ENCODE measurements around the gene NELFCD.
"Not testable (repeated sequence)": the region's sequence is repeated elsewhere in the genome, so short reads cannot be mapped to it uniquely, and the experiment has no call there.

The NELFCD gene

DNA sequence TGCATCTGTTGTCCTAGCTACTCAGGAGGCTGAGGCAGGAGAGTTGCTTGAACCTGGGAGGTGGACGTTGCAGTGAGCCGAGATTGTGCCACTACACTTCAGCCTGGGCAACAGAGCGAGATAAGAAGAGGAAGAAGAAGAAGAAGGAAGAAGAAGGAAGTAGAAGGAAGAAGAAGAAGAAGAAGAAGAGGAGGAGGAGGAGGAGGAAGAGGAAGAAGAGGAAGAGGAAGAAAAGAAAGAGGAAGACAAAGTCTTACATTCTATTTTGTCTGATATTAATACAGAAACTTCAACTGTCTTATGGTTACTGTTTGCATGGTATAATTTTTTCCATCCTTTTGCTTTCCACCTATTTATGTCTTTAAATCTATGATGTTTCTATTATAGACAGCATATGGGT is 7.2 kb upstream of the NELFCD start:
- DNase-seq: no peak

DNA sequence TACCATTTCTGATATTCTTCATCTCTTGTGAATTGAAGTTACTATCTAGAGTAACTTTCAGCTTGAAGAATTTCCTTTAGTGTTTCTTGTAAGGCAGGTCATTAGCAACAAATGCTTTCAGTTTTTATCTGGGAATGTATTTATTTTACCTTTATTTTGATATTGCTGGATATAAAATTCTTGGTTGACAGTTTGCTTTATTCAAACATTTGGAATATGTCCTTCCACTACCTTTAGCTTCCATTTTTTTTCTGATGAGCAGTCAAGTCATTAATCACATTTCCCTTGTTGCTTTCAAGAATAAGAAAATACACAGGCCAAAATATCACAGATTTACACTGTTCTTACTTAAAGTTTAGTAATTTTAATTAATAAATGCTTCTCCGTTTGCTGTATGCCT is 5.7 kb upstream of the NELFCD start:
- DNase-seq: no peak

- DNase-seq: no peak
Measured at GRCh38 chr20:58976061-58976730, 4.9 kb upstream of the NELFCD start.

- DNase-seq: no peak
Measured at GRCh38 chr20:58978351-58979190, 2.5 kb upstream of the NELFCD start.

GRCh38 chr20:58981628-58982364 is 740 bp downstream of the NELFCD start:
- DNase-seq: no peak

DNA sequence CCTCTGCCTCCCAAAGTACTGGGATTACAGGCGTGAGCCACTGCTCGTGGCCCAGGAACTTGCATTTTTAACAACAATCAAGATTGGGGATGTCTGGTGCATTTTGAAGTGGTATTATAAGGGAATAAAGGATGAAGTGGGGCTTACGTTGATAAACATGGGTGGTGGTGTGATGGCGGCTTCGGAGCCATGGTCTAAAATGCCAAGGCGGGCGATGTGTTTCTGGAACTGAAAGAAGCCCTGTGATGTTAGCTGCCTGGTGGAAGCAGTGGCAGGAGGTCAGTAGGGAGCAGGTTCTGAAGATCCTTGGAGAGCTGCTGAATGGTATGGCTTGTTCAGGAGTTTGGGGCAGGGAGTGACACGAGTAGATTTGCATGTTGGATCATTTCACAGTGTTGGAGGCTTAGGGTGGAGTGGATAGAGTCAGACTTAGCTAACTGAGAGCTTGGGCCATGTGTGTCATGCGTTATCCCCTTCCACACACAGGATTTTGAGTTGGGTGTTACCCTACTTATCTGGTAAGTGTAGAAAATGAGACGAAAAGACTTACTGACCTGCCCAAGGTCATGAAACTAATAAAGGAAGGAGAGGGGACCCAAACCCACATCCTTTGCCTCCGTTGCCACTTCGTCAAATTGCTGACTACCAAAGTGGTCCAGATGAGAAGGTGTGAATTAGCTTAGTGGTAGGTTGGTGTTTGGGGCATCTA is 1.5 kb downstream of the NELFCD start:
- DNase-seq: no peak

DNA sequence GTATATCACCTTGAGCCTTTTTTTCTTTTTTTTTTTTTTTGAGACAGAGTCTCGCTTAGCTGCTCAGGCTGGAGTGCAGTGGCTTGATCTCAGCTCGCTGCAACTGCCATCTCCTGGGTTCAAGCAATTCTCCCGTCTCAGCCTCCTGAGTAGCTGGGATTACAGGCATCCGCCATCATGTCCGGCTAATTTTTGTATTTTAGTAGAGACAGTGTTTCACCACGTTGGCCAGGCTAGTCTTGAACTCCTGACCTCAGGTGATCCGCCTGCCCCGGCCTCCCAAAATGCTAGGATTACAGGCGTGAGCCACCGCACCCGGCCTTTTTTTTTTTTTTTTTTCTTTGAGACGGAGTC is 2.0 kb downstream of the NELFCD start:
- DNase-seq: not testable (repeated sequence)

DNA sequence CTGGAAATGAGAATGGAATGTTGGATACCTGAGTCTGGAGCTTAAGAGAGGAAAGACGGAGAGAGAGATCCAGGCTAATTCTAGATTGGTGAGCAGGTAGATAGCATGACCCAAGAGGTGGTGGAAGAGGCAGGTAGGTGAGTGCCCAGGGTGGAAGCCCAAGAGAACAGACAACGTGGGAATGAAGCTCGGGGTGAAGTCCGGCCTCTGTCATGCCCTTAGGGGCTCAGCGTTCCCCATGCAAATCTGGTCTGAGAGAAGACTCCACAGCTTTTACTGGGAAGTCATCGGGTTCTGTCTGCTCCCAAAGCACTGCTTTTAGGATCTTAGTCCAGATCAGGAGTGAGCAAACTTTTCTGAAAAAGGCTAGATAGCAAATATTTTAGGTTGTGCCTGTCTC is 3.6 kb downstream of the NELFCD start:
- DNase-seq: no peak

GRCh38 chr20:58985656-58986055 is 4.6 kb downstream of the NELFCD start:
- no peak for DNase-seq

GRCh38 chr20:58986286-58986967 is 5.4 kb downstream of the NELFCD start:
- no peak for DNase-seq

- no peak for DNase-seq
Measured at GRCh38 chr20:58986968-58987517, 6.0 kb downstream of the NELFCD start.

- DNase-seq: no peak
Measured at GRCh38 chr20:58987790-58988564, 6.9 kb downstream of the NELFCD start.

DNA sequence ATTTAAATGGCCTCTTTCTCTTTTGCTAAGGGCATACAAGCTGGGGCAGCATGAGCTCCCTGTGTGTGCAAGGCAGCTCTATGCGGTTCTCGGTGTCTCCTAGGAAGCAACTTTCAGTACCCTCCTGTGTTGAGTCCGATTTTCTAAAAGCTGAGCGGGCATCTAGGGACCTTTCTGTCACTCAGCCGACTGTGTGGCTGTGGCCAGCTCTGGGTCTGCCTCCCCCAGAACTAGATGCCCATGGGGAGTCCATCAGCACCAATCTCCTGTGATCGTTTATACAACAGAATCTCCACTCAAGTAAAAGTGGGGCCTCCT is 7.5 kb downstream of the NELFCD start:
- DNase-seq: no peak

GRCh38 chr20:58989196-58989595 is 8.1 kb downstream of the NELFCD start:
- no peak for DNase-seq

- no peak for DNase-seq
Measured at GRCh38 chr20:58990651-58991445, 9.8 kb downstream of the NELFCD start.

DNA sequence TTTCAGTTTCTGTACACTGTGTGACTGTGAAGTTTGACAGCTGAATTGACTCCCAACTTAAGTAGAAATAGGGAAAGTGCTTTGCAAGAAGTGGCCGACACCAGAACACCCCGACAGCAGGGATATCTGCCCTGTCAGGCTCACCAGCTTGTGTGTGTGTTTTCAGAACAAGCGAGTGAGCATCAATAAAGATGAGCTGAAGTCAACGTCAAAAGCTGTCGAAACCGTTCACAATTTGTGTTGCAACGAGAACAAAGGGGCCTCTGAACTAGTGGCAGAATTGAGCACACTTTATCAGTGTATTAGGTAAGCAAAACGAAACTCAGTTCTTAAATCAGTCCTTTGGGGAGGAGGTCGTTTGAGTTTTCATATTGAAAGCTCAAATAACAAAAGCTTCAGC is 10.7 kb downstream of the NELFCD start:
- DNase-seq: no peak

- no peak for DNase-seq
Measured at GRCh38 chr20:58992911-58993310, 11.9 kb downstream of the NELFCD start.

DNA sequence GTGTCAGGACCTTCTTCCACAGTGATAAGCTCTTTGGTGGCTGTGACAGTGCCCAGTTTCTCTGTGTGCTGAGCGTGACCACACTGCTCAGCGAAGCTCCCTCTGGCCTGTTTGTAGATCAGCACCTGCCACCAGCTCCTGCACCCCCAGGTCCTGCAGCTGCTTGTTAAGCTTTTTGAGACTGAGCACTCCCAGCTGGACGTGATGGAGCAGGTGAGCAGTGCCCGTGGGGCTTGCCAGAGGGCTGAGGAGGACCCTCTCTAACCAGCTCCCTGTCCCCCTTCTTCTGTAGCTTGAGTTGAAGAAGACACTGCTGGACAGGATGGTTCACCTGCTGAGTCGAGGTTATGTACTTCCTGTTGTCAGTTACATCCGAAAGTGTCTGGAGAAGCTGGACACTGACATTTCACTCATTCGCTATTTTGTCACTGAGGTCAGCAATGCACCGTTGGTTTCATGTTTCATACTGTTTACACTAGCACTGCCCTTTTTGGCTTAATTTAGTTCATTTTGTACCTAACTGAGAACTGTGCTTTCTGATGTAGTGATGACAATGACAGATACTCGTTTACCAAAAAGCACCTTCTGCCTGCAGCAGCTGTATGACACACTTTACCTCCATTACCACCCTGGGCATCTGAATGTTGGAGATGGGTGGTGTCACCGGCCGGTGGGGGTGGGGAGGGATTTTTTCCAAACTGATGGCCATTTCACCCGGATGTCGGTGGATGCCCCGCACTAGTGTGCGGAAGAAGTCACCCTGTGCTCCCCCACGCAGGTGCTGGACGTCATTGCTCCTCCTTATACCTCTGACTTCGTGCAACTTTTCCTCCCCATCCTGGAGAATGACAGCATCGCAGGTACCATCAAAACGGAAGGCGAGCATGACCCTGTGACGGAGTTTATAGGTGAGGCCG is 12.5 kb downstream of the NELFCD start:
- no peak for DNase-seq

DNA sequence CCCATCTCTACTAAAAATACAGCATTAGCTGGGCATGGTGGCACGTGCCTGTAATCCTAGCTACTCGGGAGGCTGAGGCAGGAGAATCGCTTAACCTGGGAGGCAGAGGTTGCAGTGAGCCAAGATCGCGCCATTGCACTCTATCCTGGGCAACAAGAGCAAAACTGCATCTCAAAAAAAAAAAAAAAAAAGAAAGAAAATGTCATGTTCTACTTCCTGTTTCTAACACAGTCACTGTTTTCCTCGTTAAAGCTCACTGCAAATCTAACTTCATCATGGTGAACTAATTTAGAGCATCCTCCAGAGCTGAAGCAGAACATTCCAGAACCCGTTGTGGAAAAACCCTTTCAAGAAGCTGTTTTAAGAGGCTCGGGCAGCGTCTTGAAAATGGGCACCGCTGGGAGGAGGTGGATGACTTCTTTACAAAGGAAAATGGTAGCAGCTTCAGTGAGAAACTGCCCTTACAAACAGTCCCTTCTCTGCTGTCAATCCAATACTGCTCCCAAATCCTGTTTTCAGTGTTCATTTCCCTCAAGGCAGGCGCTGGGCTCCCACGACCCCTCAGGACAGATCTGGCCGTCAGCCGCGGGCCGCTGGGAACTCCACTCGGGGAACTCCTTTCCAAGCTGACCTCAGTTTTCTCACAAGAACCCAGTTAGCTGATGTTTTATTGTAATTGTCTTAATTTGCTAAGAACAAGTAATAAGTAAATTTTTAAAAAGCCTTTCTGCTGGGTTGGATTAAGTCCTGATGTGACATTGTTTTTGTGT is 13.5 kb downstream of the NELFCD start:
- no peak for DNase-seq

Data from CD4-positive, alpha-beta T cell treated with Interferon gamma for 1 hour (primary cell).